HG02970 (cell line): ENCODE results near the gene TM7SF2.
"Not testable (repeated sequence)": the region's sequence is repeated elsewhere in the genome, so short reads cannot be mapped to it uniquely, and the experiment has no call there.

Experiments used
- ATAC-seq: cut with Tn5 transposase; IDR thresholded peaks from one replicate; pipeline ENCODE4 v1.9.1; 2021; ENCODE audit warnings: mild to moderate bottlenecking, moderate library complexity, moderate number of reproducible peaks; ENCODE audit not compliant: unreplicated experiment, low FRiP score

The TM7SF2 gene

DNA sequence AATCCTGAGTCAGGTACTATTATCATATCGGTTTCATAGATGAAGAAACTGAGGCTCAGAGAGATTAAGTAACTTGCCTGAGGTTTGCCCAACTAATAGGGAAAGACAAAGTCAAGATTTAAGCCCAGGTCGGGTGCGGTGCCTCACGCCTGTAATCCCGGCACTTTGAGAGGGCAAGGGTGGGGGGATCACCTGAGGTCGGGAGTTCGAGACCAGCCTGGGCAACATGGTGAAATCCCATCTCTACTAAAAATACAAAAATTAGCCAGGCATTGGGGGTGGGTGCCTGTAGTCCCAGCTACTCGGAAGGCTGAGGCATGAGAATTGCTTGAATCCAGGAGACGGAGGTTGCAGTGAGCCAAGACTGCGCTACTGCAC lies 38.4 kb downstream of the TM7SF2 start:
- not testable (repeated sequence) for ATAC-seq

DNA sequence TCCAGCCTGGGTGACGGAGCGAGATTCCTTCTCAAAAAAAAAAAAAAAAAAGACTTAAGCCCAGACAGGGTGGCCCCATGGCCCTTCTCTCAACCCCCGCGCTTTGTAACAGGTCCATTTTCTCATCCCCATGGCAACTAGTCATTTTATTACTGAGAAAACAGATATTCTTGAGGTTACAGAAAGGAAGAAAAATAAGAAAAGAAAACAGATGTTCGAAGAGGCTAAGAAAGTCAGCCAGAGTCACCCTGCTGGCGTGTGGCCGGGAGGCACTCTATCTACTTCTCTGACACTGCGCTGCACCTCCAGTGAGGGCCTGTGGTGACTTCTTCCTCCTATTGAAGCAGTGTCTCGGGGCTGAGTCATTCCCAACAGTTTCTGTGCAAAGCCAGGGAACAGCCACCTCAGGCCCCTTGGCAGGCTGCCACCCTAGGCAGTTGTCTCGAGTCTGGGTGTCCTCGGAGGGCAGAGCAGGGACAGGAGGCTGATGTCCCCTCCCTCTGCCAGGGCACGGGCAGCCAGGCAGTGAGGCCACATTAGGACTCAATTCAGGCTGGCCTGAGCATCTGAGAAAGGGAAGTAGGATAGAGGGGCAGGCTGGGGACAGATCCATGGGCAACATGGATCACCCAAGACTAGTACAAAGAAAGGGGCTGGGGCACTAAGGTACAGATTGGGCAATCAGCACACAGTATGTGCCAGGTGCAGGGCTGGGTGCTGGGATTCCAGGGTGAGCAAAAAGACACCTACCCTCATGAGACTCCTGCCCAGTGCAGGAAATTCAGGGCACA lies 39.0 kb downstream of the TM7SF2 start:
- ATAC-seq: no peak

DNA sequence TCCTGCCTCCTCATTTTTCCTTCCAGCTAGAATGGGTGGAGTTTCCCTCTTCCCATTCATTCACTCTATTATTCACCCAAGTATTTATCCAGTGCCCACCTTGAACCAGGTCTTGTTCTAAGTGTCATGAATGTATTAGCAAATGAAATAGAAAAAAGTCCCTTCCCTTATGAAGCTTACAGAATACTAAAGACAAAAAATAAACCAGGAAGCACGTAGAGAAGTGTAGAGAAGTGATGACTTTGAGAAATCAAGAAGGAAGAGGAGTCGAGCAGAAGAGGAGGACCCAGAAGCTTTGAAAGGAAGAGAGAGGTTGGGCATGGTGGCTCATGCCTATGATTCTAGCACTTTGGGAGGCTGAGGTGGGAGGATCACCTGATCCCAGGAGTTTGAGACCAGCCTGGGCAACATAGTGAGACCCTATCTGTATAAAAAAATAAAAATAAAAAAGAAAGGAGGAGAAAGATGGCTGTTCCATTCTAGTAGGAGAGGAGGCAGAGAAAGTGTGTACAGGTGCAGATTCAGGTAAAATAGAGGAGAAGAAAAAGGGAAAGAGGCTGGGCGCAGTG lies 39.7 kb downstream of the TM7SF2 start:
- no peak for ATAC-seq

DNA sequence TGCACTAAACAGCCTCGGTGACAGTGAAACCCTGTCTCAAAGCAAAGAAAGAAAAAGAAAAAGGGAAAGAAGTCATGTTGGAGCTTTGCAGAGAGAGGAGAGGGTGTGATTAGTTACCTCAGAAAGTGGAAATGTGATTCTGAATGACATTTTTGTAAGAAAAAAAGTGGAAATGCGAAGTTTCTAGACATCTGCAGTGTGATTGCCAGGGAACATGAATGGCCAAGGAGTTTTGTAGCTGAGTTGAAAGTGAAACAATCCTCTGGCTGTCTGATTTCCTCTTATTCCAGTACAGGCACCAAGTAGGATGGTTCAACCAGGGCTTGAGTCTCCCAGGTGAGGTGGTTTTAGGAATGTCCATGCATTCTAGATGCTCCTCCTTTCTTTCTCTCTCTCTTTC lies 40.5 kb downstream of the TM7SF2 start:
- ATAC-seq: no peak

- ATAC-seq: no peak
These were observed 44.6 kb downstream of the TM7SF2 start for GRCh38 chr11:65156256-65156655.

DNA sequence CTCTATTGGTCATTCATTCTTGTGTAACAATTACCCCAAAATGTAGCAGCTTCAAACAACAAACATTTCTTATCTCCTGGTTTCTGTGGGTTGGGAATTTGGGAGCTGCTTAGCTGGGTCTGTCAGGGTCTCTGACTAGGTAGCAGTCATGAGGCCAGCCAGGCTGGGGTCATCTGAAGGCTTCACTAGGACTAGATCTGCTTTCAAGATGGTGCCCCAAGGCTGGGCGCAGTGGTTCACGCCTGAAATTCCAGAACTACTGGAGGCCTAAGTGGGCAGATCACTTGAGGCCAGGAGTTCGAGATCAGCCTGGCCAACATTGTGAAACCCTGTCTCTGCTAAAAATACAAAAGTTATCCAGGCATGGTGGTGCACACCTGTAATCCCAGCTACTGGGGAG lies 45.3 kb downstream of the TM7SF2 start:
- no peak for ATAC-seq

- no peak for ATAC-seq
These were observed 45.7 kb downstream of the TM7SF2 start for GRCh38 chr11:65157336-65157735.

- ATAC-seq: no peak
These were observed 47.3 kb downstream of the TM7SF2 start for GRCh38 chr11:65159012-65159411.

- no peak for ATAC-seq
These were observed 49.0 kb downstream of the TM7SF2 start for GRCh38 chr11:65160643-65161042.

- ATAC-seq: no peak
These were observed 52.0 kb downstream of the TM7SF2 start for GRCh38 chr11:65163684-65164083.
